Vagina (tissue), 2 donors: Measurements from ENCODE around the gene MSANTD1.

ENCODE experiments used
- CTCF ChIP-seq, 3 experiments: fragments of 450-650 bp in 2 of 3; fragments of 200-600 bp in 1 of 3; sonication (generic) in 1 of 3; IDR thresholded peaks; one replicate each; pipeline ENCODE4 v1.5.1; 2017 to 2019; ENCODE audit warnings: antibody characterized with exemption in 3 of 3, mild to moderate bottlenecking in 2 of 3, moderate library complexity in 2 of 3
- POLR2A ChIP-seq, 2 donors: fragments of 450-650 bp; IDR thresholded peaks; one replicate each; pipeline ENCODE4 v1.6.1; 2017; ENCODE audit warnings: antibody characterized with exemption in 2 of 2, mild to moderate bottlenecking in 2 of 2, moderate library complexity in 2 of 2
- POLR2AphosphoS5 ChIP-seq, 2 donors: sonication (generic); formaldehyde crosslinking; IDR thresholded peaks; one replicate each; pipeline ENCODE4 v1.9.0; 2017; ENCODE audit warnings: antibody characterized with exemption in 2 of 2, mild to moderate bottlenecking in 2 of 2, low read depth in 1 of 2; ENCODE audit not compliant: insufficient read depth in 1 of 2

DNA sequence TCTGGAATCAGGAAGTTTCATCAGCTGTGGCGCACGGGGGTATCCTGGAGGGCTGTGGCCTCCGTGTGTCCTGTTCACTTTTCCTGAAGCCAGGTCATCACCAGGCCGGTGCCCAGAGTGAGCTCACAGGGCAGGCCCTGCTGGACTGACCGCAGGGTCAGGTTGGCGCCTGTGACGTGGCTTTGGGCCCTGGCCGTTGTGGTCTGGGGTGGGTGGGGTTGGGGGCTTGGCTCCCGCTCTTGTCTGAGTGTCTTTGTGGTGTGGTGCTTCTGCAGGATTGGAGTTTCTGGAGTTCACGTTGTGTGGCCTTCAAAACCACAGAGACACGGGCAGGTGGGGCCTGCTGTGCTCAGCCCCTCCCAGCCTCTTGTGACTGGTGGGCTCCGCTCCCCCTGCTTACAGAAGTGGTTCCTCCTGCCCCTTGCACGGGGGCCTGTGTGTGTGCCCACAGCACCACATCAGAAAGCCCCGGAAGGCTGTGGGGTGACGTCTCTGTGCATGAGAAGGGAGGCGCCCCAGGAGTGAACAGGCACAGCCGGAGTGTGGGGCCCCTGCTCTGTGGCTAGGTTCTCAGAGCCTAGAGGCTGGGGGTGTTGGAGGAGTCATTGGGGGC is 53.3 kb downstream of the MSANTD1 start:
- TF ChIP-seq CTCF (IDR thresholded peaks at IDR 0.05) (no peak), POLR2A (IDR thresholded peaks at IDR 0.05) (no peak), POLR2AphosphoS5 (IDR thresholded peaks at IDR 0.05; ENCODE audit: insufficient read depth in 1 of 2, low read depth in 1 of 2) (no peak)
